ENCODE results near the gene ZNF407.

Gene ZNF407

GRCh38 chr18:74582642-74583041 is 15.0 kb upstream of the ZNF407 start:
- Histone ChIP-seq H3K4me2 (ENCODE audit: low read depth, low read length) (no peak overlapping the region), H3K27ac (ENCODE audit: low read length) (no peak overlapping the region), H3K4me1 (ENCODE audit: low read length) (no peaks in the 10 kb centered on the region), H3K27me3 (replicated peaks; ENCODE audit: insufficient read depth, low read length) (no peaks in the 10 kb centered on the region), H3K9ac (ENCODE audit: low read length) (no peak overlapping the region), H3K9me3 (replicated peaks; ENCODE audit: insufficient read depth, low read length) (no peaks in the 10 kb centered on the region), H3K4me3 (ENCODE audit: low read length) (no peak overlapping the region), H4K20me1 (ENCODE audit: insufficient read depth, low read length) (no peaks in the 10 kb centered on the region), H3K9me2 (replicated peaks; ENCODE audit: insufficient read depth, low read length) (no peaks in the 10 kb centered on the region), H2AFZ (ENCODE audit: low read length) (no peak overlapping the region), H3F3A (ENCODE audit: insufficient read depth, low read length) (no peaks in the 10 kb centered on the region), H3K36me3 (replicated peaks; ENCODE audit: insufficient read depth, low read length) (no peaks in the 10 kb centered on the region), H3K79me2 (ENCODE audit: low read length) (no peaks in the 10 kb centered on the region)
- no peak for TF ChIP-seq EZH2 (optimal IDR thresholded peaks at IDR 0.05; ENCODE audit: low read depth, low read length)
- DNase-seq = no peak

- H3K9me3 ChIP-seq (replicated peaks; ENCODE audit: insufficient read depth, low read length) = no peaks in the 10 kb centered on the region
- no peak overlapping the region for H3K9ac ChIP-seq (ENCODE audit: low read length)
- no peaks in the 10 kb centered on the region for H3K9me2 ChIP-seq (replicated peaks; ENCODE audit: insufficient read depth, low read length)
- no peak overlapping the region for H2AFZ ChIP-seq (ENCODE audit: low read length)
- TF ChIP-seq EZH2 (optimal IDR thresholded peaks at IDR 0.05; ENCODE audit: low read depth, low read length) (no peak), CTCF (IDR thresholded peaks at IDR 0.05; ENCODE audit: low read length) (no peak), EZH2phosphoT487 (IDR thresholded peaks at IDR 0.05; ENCODE audit: low read length) (no peak)
- H3K36me3 ChIP-seq (replicated peaks; ENCODE audit: insufficient read depth, low read length) = no peaks in the 10 kb centered on the region
- no peaks in the 10 kb centered on the region for H3K27me3 ChIP-seq (replicated peaks; ENCODE audit: insufficient read depth, low read length)
- H3K4me1 ChIP-seq (ENCODE audit: low read length) = peaks cover 33% of the 10 kb centered on the region
- H3K79me2 ChIP-seq (ENCODE audit: low read length) = no peaks in the 10 kb centered on the region
- H3K4me2 ChIP-seq (ENCODE audit: low read depth, low read length) = no peak overlapping the region
- no peak overlapping the region for H3K27ac ChIP-seq (ENCODE audit: low read length)
- peaks cover 14% of the 10 kb centered on the region for H3F3A ChIP-seq (ENCODE audit: insufficient read depth, low read length)
- no peaks in the 10 kb centered on the region for H4K20me1 ChIP-seq (ENCODE audit: insufficient read depth, low read length)
- no peak for DNase-seq
- H3K4me3 ChIP-seq (ENCODE audit: low read length) = no peak overlapping the region
These were observed 10.2 kb upstream of the ZNF407 start for GRCh38 chr18:74587441-74587840.

- no peaks in the 10 kb centered on the region for H3K9me2 ChIP-seq (replicated peaks; ENCODE audit: insufficient read depth, low read length)
- H2AFZ ChIP-seq (ENCODE audit: low read length) = no peak overlapping the region
- H3K9me3 ChIP-seq (replicated peaks; ENCODE audit: insufficient read depth, low read length) = no peaks in the 10 kb centered on the region
- no peaks in the 10 kb centered on the region for H4K20me1 ChIP-seq (ENCODE audit: insufficient read depth, low read length)
- H3K27me3 ChIP-seq (replicated peaks; ENCODE audit: insufficient read depth, low read length) = no peaks in the 10 kb centered on the region
- TF ChIP-seq EZH2 (optimal IDR thresholded peaks at IDR 0.05; ENCODE audit: low read depth, low read length) = no peak
- no peak for TF ChIP-seq CTCF (IDR thresholded peaks at IDR 0.05; ENCODE audit: low read length)
- TF ChIP-seq EZH2phosphoT487 (IDR thresholded peaks at IDR 0.05; ENCODE audit: low read length) = no peak
- H3K27ac ChIP-seq (ENCODE audit: low read length) = peak overlapping the region; percentile 68; the same call in 1 of the 2 replicates
- H3K36me3 ChIP-seq (replicated peaks; ENCODE audit: insufficient read depth, low read length) = no peaks in the 10 kb centered on the region
- peaks cover 17% of the 10 kb centered on the region for H3F3A ChIP-seq (ENCODE audit: insufficient read depth, low read length)
- H3K9ac ChIP-seq (ENCODE audit: low read length) = peak overlapping the region; percentile 8; the same call in 1 of the 2 replicates
- no peaks in the 10 kb centered on the region for H3K79me2 ChIP-seq (ENCODE audit: low read length)
- H3K4me1 ChIP-seq (ENCODE audit: low read length) = peaks cover 37% of the 10 kb centered on the region
- H3K4me2 ChIP-seq (ENCODE audit: low read depth, low read length) = peak overlapping the region; percentile 72
- peak; percentile 95 for DNase-seq
- peak overlapping the region; percentile 21; the same call in 1 of the 2 replicates for H3K4me3 ChIP-seq (ENCODE audit: low read length)
These were observed 8.6 kb upstream of the ZNF407 start for GRCh38 chr18:74589021-74589420.

GRCh38 chr18:74589811-74590210 is 7.9 kb upstream of the ZNF407 start:
- Histone ChIP-seq H3F3A (ENCODE audit: insufficient read depth, low read length) (peaks cover 17% of the 10 kb centered on the region), H3K27ac (ENCODE audit: low read length) (peak overlapping the region; percentile 68; the same call in 1 of the 2 replicates), H3K4me2 (ENCODE audit: low read depth, low read length) (peak overlapping the region; percentile 72), H3K4me3 (ENCODE audit: low read length) (no peak overlapping the region), H4K20me1 (ENCODE audit: insufficient read depth, low read length) (no peaks in the 10 kb centered on the region), H3K27me3 (replicated peaks; ENCODE audit: insufficient read depth, low read length) (no peaks in the 10 kb centered on the region), H2AFZ (ENCODE audit: low read length) (no peak overlapping the region), H3K9me3 (replicated peaks; ENCODE audit: insufficient read depth, low read length) (no peaks in the 10 kb centered on the region), H3K36me3 (replicated peaks; ENCODE audit: insufficient read depth, low read length) (no peaks in the 10 kb centered on the region), H3K9me2 (replicated peaks; ENCODE audit: insufficient read depth, low read length) (no peaks in the 10 kb centered on the region), H3K79me2 (ENCODE audit: low read length) (no peaks in the 10 kb centered on the region), H3K4me1 (ENCODE audit: low read length) (peaks cover 37% of the 10 kb centered on the region), H3K9ac (ENCODE audit: low read length) (0 out of 2 replicates have a peak overlapping the region, but pooled peaks have one; percentile 8)
- TF ChIP-seq EZH2 (optimal IDR thresholded peaks at IDR 0.05; ENCODE audit: low read depth, low read length) (no peak), EZH2phosphoT487 (IDR thresholded peaks at IDR 0.05; ENCODE audit: low read length) (no peak), CTCF (IDR thresholded peaks at IDR 0.05; ENCODE audit: low read length) (no peak)
- no peak for DNase-seq

Data from MM.1S (cell line).